Astrocyte (in vitro differentiated cells and primary cell): ENCODE measurements around the gene CENPA. TPM values are rescaled to one million over a fixed set of nuclear protein-coding genes. Genes with fewer than 3 reads are reported as not detected.
"Not testable (repeated sequence)": the region's sequence is repeated elsewhere in the genome, so short reads cannot be mapped to it uniquely, and the experiment has no call there.

Source experiments
- DNase-seq: peaks from one replicate; pipeline ENCODE4 v3.0.0-alpha.2; 2010; ENCODE audit warnings: low read depth
- FAIRE-seq: peaks from 2 replicates; lab custom pipeline; 2011; peaks lifted over from hg19 to GRCh38; lab: Jason Lieb, UNC
- H2AFZ ChIP-seq: 2 replicates; pipeline ENCODE4 v1.6.0; 2012; ENCODE audit warnings: low read depth, low read length, inconsistent platforms
- H3K27ac ChIP-seq: 2 replicates; pipeline ENCODE4 v1.5.1; 2011; ENCODE audit warnings: low read depth, low read length, inconsistent platforms
- H3K27me3 ChIP-seq: 2 replicates; pipeline ENCODE4 v1.6.0; 2011; ENCODE audit warnings: low read length, inconsistent platforms; ENCODE audit not compliant: insufficient read depth
- H3K36me3 ChIP-seq: 2 replicates; pipeline ENCODE4 v1.5.1; 2011; ENCODE audit warnings: low read length, inconsistent platforms; ENCODE audit not compliant: insufficient read depth
- H3K4me1 ChIP-seq: 2 replicates; pipeline ENCODE4 v1.5.1; 2011; ENCODE audit warnings: low read length, inconsistent platforms; ENCODE audit not compliant: insufficient read depth
- H3K4me2 ChIP-seq: 2 replicates; pipeline ENCODE4 v1.6.0; 2012; ENCODE audit warnings: low read length, inconsistent platforms
- H3K4me3 ChIP-seq: 2 replicates; pipeline ENCODE4 v1.5.1; 2011; ENCODE audit warnings: low read depth, mild to moderate bottlenecking, low read length, inconsistent platforms; ENCODE audit not compliant: insufficient read depth
- H3K79me2 ChIP-seq: 2 replicates; pipeline ENCODE4 v1.6.0; 2012; ENCODE audit warnings: mild to moderate bottlenecking, low read length, inconsistent platforms; ENCODE audit not compliant: insufficient read depth
- H3K9ac ChIP-seq: 2 replicates; pipeline ENCODE4 v1.6.0; 2012; ENCODE audit warnings: mild to moderate bottlenecking, low read length, inconsistent platforms
- H3K9me3 ChIP-seq: 2 replicates; pipeline ENCODE4 v1.5.1; 2012; ENCODE audit warnings: low read depth, mild to moderate bottlenecking, low read length, inconsistent platforms; ENCODE audit not compliant: insufficient read depth
- H4K20me1 ChIP-seq: 2 replicates; pipeline ENCODE4 v1.6.0; 2012; ENCODE audit warnings: low read length, inconsistent platforms; ENCODE audit not compliant: insufficient read depth
- H3K27ac Mint-ChIP-seq: one replicate; pipeline ENCODE4 v1.8.0; 2021; ENCODE audit warnings: mild to moderate bottlenecking, mixed read lengths; ENCODE audit not compliant: unreplicated experiment
- H3K27me3 Mint-ChIP-seq: one replicate; pipeline ENCODE4 v1.8.0; 2021; ENCODE audit warnings: low read depth, mixed read lengths; ENCODE audit not compliant: unreplicated experiment
- H3K36me3 Mint-ChIP-seq: one replicate; pipeline ENCODE4 v1.8.0; 2021; ENCODE audit warnings: low read depth, mixed read lengths; ENCODE audit not compliant: unreplicated experiment
- H3K4me1 Mint-ChIP-seq: one replicate; pipeline ENCODE4 v1.8.0; 2021; ENCODE audit warnings: low read depth, mixed read lengths; ENCODE audit not compliant: unreplicated experiment
- H3K4me3 Mint-ChIP-seq: one replicate; pipeline ENCODE4 v1.8.0; 2021; ENCODE audit warnings: mild to moderate bottlenecking, moderate library complexity, mixed read lengths; ENCODE audit not compliant: unreplicated experiment
- H3K9me3 Mint-ChIP-seq: one replicate; pipeline ENCODE4 v1.8.0; 2021; ENCODE audit warnings: mild to moderate bottlenecking, mixed read lengths; ENCODE audit not compliant: unreplicated experiment
- CTCF ChIP-seq: IDR thresholded peaks from 2 replicates; pipeline ENCODE4 v1.5.1; 2011; ENCODE audit warnings: low read depth, mild to moderate bottlenecking, inconsistent platforms, low read length, moderate library complexity; ENCODE audit not compliant: insufficient read depth
- EZH2 ChIP-seq: IDR thresholded peaks from 2 replicates; pipeline ENCODE4 v1.6.1; 2012; ENCODE audit warnings: mild to moderate bottlenecking, low read length, inconsistent platforms; ENCODE audit not compliant: insufficient read depth
- total RNA-seq: library from RNA; stranded (reverse); gene quantifications from 2 replicates; pipeline ENCODE4 v1.2.1, GENCODE V29; 2021

The CENPA gene
- total RNA-seq, 1 donor from 2014 or later = 2.7 TPM

- Histone ChIP-seq H3K27me3 (no peaks in the 10 kb centered on the region), H3K36me3 (no peaks in the 10 kb centered on the region), H3K9me3 (no peaks in the 10 kb centered on the region), H3K4me2 (peak overlapping the region; percentile 80), H3K9ac (peak overlapping the region; percentile 66), H4K20me1 (no peaks in the 10 kb centered on the region), H3K4me1 (peaks cover 17% of the 10 kb centered on the region), H3K79me2 (no peaks in the 10 kb centered on the region), H3K27ac (peak overlapping the region; percentile 85), H3K4me3 (peak overlapping the region; percentile 7), H2AFZ (peak overlapping the region; percentile 26)
- Mint-ChIP-seq H3K27me3 (peaks cover 2% of the 10 kb centered on the region), H3K4me3 (peak overlapping the region; percentile 47), H3K9me3 (no peaks in the 10 kb centered on the region), H3K36me3 (no peaks in the 10 kb centered on the region), H3K27ac (peak overlapping the region; percentile 98), H3K4me1 (peaks cover 19% of the 10 kb centered on the region)
- TF ChIP-seq EZH2 (no peak), CTCF (no peak)
- FAIRE-seq = no peak
- peak; percentile 99 for DNase-seq
These were observed 27.7 kb upstream of the CENPA start for GRCh38 chr2:26757873-26758789.

- H3K9ac ChIP-seq = peak overlapping the region; percentile 66
- no peak overlapping the region for H3K4me3 ChIP-seq
- peak overlapping the region; percentile 29 for H3K4me3 Mint-ChIP-seq
- H3K9me3 Mint-ChIP-seq = no peaks in the 10 kb centered on the region
- H3K36me3 ChIP-seq = no peaks in the 10 kb centered on the region
- peaks cover under 1% of the 10 kb centered on the region for H3K79me2 ChIP-seq
- TF ChIP-seq CTCF = no peak
- no peak for TF ChIP-seq EZH2
- H3K4me1 ChIP-seq = peaks cover 17% of the 10 kb centered on the region
- peak overlapping the region; percentile 98 for H3K27ac Mint-ChIP-seq
- peaks cover 19% of the 10 kb centered on the region for H3K4me1 Mint-ChIP-seq
- peak; percentile 57 for DNase-seq
- no peaks in the 10 kb centered on the region for H3K27me3 ChIP-seq
- no peak overlapping the region for H2AFZ ChIP-seq
- H3K27me3 Mint-ChIP-seq = peaks cover 2% of the 10 kb centered on the region
- no peaks in the 10 kb centered on the region for H3K36me3 Mint-ChIP-seq
- H4K20me1 ChIP-seq = no peaks in the 10 kb centered on the region
- peak overlapping the region; percentile 85 for H3K27ac ChIP-seq
- peak overlapping the region; percentile 80 for H3K4me2 ChIP-seq
- no peaks in the 10 kb centered on the region for H3K9me3 ChIP-seq
- no peak for FAIRE-seq
These were observed 27.0 kb upstream of the CENPA start for GRCh38 chr2:26758790-26759321.

GRCh38 chr2:26759845-26760244, 26.0 kb upstream of the CENPA start:
- peaks cover 21% of the 10 kb centered on the region for H3K4me1 ChIP-seq
- no peak overlapping the region for H3K9ac ChIP-seq
- H3K4me1 Mint-ChIP-seq = peaks cover 21% of the 10 kb centered on the region
- H2AFZ ChIP-seq = no peak overlapping the region
- H3K4me2 ChIP-seq = no peak overlapping the region
- H3K27me3 Mint-ChIP-seq = no peaks in the 10 kb centered on the region
- no peaks in the 10 kb centered on the region for H3K36me3 ChIP-seq
- peaks cover 3% of the 10 kb centered on the region for H4K20me1 ChIP-seq
- FAIRE-seq (no peak), DNase-seq (no peak)
- H3K79me2 ChIP-seq = peaks cover 10% of the 10 kb centered on the region
- TF ChIP-seq CTCF = no peak
- no peak for TF ChIP-seq EZH2
- H3K36me3 Mint-ChIP-seq = no peaks in the 10 kb centered on the region
- no peak overlapping the region for H3K27ac ChIP-seq
- no peaks in the 10 kb centered on the region for H3K9me3 ChIP-seq
- H3K27me3 ChIP-seq = no peaks in the 10 kb centered on the region
- H3K9me3 Mint-ChIP-seq = no peaks in the 10 kb centered on the region
- no peak overlapping the region for H3K4me3 ChIP-seq
- no peak overlapping the region for H3K27ac Mint-ChIP-seq
- H3K4me3 Mint-ChIP-seq = no peak overlapping the region

- not testable (repeated sequence) for DNase-seq, H3K9ac ChIP-seq, H3K4me3 ChIP-seq, H3K27me3 Mint-ChIP-seq, H3K27ac Mint-ChIP-seq, H2AFZ ChIP-seq, H3K27ac ChIP-seq, FAIRE-seq, H3K4me3 Mint-ChIP-seq, H3K4me2 ChIP-seq, H3K9me3 ChIP-seq, H3K36me3 Mint-ChIP-seq, H3K27me3 ChIP-seq, H3K9me3 Mint-ChIP-seq, H3K36me3 ChIP-seq
- peaks cover 15% of the 10 kb centered on the region for H4K20me1 ChIP-seq
- H3K4me1 ChIP-seq = peaks cover 28% of the 10 kb centered on the region
- peaks cover 22% of the 10 kb centered on the region for H3K79me2 ChIP-seq
- H3K4me1 Mint-ChIP-seq = peaks cover 30% of the 10 kb centered on the region
These were observed 24.9 kb upstream of the CENPA start for GRCh38 chr2:26760991-26761390.
